ENCODE data around the gene CAP2.

Gene CAP2

GRCh38 chr6:17589406-17590096, 196.2 kb downstream of the CAP2 start:
- no peak overlapping the region for H3K4me3 ChIP-seq (ENCODE audit: low read length)
- TF ChIP-seq ZNF274 (IDR thresholded peaks at IDR 0.05; ENCODE audit: low read depth, low read length), result no peak

GRCh38 chr6:17591287-17591686, 197.9 kb downstream of the CAP2 start:
- no peak for TF ChIP-seq ZNF274 (IDR thresholded peaks at IDR 0.05; ENCODE audit: low read depth, low read length)
- H3K4me3 ChIP-seq (ENCODE audit: low read length), result no peak overlapping the region

GRCh38 chr6:17593246-17593645, 199.9 kb downstream of the CAP2 start:
- no peak for TF ChIP-seq ZNF274 (IDR thresholded peaks at IDR 0.05; ENCODE audit: low read depth, low read length)
- H3K4me3 ChIP-seq (ENCODE audit: low read length), result no peak overlapping the region

- no peak for TF ChIP-seq ZNF274 (IDR thresholded peaks at IDR 0.05; ENCODE audit: low read depth, low read length)
- no peak overlapping the region for H3K4me3 ChIP-seq (ENCODE audit: low read length)
These were observed 202.7 kb downstream of the CAP2 start for GRCh38 chr6:17596085-17596484.

- no peak for TF ChIP-seq ZNF274 (IDR thresholded peaks at IDR 0.05; ENCODE audit: low read depth, low read length)
- H3K4me3 ChIP-seq (ENCODE audit: low read length), result peak within 1 kb of the TSS; percentile 71
These were observed 206.6 kb downstream of the CAP2 start, which contains the start of gene FAM8A1 for GRCh38 chr6:17599877-17600526. Gene FAM8A1 (plus strand): TSS chr6:17600302. CDS start chr6:17600410, 108 bp downstream.

- peak overlapping the region; percentile 71 for H3K4me3 ChIP-seq (ENCODE audit: low read length)
- TF ChIP-seq ZNF274 (IDR thresholded peaks at IDR 0.05; ENCODE audit: low read depth, low read length), result no peak
These were observed 207.4 kb downstream of the CAP2 start for GRCh38 chr6:17600527-17601385.

GRCh38 chr6:17601386-17601703, 207.9 kb downstream of the CAP2 start:
- H3K4me3 ChIP-seq (ENCODE audit: low read length), result peak overlapping the region; percentile 71
- no peak for TF ChIP-seq ZNF274 (IDR thresholded peaks at IDR 0.05; ENCODE audit: low read depth, low read length)

GRCh38 chr6:17602888-17603287, 209.5 kb downstream of the CAP2 start:
- H3K4me3 ChIP-seq (ENCODE audit: low read length), result no peak overlapping the region
- TF ChIP-seq ZNF274 (IDR thresholded peaks at IDR 0.05; ENCODE audit: low read depth, low read length), result no peak

GRCh38 chr6:17606606-17607005, 213.2 kb downstream of the CAP2 start:
- H3K4me3 ChIP-seq (ENCODE audit: low read length), result no peak overlapping the region
- no peak for TF ChIP-seq ZNF274 (IDR thresholded peaks at IDR 0.05; ENCODE audit: low read depth, low read length)
